Tongue (tissue), 2 donors: ENCODE measurements around the gene INPP5B. TPM values are rescaled to one million over a fixed set of nuclear protein-coding genes. Genes with fewer than 3 reads are reported as not detected.
"Not testable (repeated sequence)": the region's sequence is repeated elsewhere in the genome, so short reads cannot be mapped to it uniquely, and the experiment has no call there.

ENCODE experiments used
- DNase-seq: peaks from one replicate; pipeline ENCODE4 v3.0.0-alpha.2; 2015
- total RNA-seq: library from RNA; depleted of rRNA; stranded (reverse); fragments of >200 nt; gene quantifications from one replicate; pipeline ENCODE4 v1.2.3, GENCODE V29; 2014

INPP5B gene
- total RNA-seq, 1 donor from 2014 or later = 19.7 TPM

DNA sequence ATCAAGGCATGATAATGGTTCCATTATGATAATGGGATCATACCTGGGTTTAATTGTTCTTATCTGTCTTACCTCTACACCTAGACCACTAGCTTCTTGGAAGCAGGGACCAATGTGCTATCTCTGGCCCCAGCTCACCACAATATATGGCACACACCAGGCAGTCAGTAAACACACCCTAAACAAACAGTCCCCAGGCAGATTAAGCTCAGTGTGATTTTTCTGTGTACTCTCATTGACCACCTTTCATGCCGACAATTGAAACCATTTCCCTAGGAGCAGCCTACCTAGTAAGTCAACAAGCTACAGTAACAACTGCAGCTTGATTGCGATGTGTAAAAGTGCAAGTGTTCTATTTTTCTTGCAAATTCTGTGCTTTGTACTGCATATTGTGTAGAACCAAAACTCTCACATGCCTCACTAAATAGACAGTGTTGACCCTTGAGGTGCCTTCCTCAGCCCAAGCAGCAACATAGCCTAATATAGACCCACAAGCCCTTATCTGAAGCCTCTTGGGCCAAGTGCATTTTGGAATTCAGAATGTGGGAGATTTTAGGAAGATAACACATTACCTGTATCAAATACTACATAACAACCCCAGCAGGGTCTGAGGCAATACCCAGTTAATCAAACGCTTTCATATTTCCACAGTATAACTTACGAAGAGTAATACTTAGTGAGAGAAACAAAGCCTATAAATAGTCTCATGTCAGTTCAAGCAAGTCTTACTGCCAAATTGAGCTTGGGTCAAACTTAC lies 32.0 kb downstream of the INPP5B start:
- DNase-seq = no peak

DNA sequence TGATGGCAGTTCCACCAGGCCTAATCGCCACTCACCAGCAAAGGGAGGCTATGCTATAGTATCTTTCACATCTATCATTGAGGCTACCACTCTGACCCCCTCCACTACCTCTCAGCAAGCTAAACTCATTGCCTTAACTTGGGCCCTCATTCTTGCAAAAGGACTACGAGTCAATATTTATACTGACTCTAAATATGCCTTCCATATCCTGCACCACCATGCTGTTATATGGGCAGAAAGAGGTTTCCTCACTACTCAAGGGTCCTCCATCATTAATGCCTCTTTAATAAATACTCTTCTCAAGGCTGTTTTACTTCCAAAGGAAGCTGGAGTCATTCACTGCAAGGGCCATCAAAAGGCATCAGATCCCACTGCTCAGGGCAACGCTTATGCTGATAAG lies 35.4 kb downstream of the INPP5B start:
- DNase-seq = not testable (repeated sequence)

DNA sequence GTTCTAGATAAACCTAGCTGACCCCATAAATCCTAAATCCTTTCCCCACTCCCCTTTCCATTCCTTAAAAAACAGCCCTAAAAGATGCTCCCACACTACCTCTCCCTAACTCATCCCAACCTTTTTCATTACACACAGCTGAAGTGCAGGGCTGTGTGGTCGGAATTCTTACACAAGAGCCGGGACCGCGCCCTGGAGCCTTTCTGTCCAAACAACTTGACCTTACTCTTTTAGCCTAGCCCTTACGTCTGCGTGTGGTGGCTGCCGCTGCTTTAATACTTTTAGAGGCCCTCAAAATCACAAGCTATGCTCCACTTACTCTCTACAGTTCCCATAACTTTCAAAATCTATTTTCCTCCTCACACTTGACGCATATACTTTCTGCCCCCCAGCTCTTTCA lies 36.0 kb downstream of the INPP5B start:
- DNase-seq = not testable (repeated sequence)

DNA sequence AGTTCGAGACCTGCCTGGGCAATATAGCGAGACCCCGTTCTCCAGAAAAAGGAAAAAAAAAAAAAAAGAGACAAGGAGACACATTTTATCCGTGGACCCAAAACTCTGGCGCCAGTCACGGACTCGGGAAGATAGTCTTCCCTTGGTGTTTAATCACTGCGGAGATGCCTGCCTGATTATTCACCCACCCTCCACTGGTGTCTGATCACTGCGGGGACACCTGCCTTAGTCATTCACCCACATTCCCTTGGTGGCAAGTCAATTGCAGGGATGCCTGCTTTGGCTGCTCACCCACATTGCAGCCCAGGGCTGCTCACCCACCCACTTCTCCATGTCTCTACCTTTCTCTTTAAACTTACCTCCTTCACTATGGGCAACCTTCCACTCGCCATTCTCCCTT lies 38.3 kb downstream of the INPP5B start:
- DNase-seq = not testable (repeated sequence)

DNA sequence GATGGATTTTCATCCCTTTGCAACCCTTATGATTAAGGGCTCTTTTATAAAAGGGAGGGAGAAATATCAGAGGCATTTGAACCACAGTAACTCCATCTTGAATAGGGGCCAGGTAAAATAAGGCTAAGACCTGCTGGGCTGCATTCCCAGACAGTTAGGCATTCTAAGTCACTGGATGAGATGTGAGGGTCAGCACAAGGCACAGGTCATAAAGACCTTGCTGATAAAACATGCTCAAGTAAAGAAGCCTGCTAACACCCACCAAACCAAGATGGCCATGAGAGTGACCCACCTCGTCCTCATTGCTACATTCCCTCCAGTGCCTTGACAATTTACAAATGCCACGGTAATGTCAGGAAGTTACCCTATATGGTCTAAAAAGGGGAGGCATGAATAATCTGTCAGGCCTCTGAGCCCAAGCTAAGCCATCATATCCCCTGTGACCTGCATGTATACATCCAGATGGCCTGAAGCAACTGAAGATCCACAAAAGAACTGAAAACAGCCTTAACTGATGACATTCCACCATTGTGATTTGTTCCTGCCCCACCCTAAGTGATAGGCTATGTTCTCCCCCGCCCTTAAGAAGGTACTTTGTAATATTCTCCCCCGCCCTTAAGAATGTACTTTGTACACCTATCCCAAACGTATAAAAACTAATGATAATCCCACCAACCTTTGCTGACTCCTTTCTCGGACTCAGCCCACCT lies 39.3 kb downstream of the INPP5B start:
- DNase-seq = not testable (repeated sequence)

DNA sequence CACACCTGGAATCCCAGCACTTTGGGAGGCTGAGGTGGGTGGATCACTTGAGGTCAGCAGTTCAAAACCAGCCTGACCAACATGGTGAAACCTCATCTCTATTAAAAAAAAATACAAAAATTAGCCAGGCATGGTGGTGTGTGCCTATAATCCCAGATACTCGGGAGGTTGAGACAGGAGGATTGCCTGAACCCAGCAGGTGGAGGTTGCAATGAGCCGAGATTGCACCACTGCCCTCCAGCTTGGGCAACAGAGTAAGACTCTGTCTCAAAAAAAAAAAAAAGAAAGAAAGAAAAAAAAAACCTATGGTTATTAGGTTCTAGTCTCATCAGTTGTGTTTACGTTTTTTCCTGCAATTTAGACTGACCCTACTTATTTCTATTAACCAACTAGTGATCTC lies 40.3 kb downstream of the INPP5B start:
- DNase-seq = not testable (repeated sequence)

DNA sequence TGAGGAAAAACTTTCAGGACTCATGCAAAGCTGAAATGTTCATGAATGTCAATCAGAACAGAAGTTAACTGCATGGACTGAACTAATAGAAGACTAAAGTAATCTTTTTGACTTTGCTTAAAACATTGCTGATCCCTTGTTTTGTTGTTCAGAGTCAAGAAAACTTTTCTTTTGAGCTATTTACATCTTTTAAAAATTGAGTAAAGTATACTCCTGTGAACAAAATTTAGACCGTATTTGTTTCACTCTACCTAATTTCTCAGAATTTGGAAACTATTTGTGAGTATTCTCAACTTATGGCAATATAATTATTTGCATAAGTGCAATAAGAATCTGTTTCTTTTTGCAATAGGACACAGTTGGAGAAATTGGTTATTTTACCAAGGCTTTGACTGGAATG lies 41.1 kb downstream of the INPP5B start:
- no peak for DNase-seq

DNA sequence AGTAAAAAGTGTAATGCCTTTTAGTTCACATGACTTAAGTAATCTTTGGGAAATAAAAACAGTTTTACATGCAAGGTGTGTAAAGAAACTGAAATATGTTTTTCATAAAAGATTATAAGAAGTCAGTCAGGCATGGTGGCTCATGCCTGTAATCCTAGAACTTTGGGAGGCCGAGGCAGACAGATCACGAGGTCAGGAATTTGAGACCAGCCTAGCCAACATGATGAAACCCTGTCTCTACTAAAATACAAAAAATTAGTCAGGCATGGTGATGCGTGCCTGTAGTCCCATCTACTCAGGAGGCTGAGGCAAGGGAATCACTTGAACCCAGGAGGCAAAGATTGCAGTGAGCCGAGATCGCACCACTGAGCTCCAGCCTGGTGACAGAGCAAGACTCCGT lies 42.9 kb downstream of the INPP5B start:
- DNase-seq = not testable (repeated sequence)

DNA sequence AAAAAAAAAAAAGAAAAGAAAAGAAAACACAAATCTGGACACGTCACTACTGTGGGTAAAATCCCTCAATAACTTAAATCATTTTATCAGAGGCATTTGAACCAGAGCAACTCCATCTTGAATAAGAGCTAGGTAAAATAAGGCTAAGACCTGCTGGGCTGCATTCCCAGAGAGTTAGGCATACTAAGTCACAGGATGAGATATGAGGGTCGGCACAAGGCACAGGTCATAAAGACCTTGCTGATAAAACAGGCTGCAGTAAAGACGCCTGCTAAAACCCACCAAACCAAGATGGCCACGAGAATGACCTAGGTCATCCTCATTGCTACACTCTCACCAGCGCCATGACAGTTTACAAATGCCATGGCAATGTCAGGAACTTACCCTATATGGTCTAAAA lies 43.9 kb downstream of the INPP5B start:
- no peak for DNase-seq

DNA sequence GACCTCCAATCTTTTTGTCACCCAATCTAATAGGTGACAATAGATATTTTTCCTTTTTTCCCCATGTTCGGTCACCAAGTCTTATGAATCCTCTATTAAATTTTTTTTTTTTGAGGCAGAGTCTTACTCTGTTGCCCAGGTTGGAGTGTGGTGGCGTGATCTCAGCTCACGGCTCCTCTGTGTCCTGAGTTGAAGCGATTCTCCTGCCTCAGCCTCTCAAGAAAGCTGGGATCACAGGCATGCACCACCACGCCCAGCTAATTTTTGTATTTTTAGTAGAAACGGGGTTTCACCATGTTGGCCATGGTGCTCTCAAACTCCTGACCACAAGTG lies 45.0 kb downstream of the INPP5B start:
- DNase-seq = no peak

DNA sequence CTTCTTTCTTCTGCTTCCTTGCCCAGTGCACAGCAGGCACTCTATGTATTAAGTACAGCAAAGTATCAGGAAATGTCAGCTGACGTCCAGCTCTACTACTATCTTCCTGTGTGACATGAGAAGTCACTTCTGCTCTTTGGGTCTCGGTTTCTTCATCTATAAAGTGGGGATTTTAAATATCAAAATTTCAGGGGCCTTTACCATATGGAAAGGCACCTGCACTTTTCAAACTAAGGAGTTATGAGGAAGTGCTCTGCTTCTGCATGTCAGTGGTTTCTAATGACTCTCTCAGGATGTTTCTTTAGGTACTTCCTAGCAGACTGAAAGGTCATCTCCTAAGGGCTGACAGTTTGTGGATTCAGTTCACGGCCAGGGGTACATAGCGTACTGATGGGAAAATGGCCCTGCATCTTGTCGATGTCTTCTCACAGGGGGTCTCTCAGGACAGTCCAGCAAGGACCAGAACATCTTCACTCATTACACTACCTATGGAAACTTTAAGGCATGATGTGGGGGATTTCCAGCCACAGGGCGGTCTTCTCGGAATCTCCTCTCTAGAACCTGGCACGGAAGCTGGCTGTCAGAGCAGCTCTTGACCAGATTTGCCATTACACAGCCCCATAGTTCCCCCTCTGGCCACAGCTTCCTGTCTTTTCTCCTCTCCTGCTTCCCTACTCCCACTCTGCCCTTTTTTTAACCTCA lies 45.5 kb downstream of the INPP5B start:
- no peak for DNase-seq

DNA sequence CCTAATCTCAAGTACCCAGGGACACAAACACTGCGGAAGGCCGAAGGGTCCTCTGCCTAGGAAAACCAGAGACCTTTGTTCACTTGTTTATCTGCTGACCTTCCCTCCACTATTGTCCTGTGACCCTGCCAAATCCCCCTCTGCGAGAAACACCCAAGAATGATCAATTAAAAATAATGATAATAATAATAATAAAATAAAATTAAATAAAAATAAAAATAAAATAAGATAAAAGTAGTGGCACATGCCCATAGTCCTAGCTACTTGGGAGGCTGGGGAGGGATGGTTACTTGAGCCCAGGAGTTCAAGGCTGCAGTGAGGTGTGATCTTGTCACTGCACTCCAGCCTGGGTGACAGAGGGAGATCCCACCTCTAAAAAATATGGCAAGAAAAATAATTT lies 49.3 kb downstream of the INPP5B start:
- DNase-seq = not testable (repeated sequence)

DNA sequence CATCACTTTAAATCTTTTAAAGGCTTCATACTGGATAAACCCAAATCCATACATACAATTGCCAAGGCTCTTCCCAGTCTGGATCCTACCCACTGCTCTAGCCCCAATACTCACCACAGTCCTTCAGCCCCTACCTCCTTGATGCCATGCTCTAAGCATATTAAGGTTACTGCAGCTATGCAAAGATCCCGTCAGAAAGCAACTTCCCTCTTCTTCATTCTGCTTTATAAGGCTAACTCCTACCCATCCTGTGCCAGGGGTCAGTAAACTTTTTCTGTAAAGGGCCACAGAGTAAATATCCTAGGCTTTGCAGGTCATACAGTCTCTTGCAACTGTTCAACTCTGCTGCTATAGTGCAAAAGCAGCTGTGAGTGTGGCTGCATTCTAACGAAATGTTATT lies 53.2 kb downstream of the INPP5B start:
- DNase-seq = no peak

DNA sequence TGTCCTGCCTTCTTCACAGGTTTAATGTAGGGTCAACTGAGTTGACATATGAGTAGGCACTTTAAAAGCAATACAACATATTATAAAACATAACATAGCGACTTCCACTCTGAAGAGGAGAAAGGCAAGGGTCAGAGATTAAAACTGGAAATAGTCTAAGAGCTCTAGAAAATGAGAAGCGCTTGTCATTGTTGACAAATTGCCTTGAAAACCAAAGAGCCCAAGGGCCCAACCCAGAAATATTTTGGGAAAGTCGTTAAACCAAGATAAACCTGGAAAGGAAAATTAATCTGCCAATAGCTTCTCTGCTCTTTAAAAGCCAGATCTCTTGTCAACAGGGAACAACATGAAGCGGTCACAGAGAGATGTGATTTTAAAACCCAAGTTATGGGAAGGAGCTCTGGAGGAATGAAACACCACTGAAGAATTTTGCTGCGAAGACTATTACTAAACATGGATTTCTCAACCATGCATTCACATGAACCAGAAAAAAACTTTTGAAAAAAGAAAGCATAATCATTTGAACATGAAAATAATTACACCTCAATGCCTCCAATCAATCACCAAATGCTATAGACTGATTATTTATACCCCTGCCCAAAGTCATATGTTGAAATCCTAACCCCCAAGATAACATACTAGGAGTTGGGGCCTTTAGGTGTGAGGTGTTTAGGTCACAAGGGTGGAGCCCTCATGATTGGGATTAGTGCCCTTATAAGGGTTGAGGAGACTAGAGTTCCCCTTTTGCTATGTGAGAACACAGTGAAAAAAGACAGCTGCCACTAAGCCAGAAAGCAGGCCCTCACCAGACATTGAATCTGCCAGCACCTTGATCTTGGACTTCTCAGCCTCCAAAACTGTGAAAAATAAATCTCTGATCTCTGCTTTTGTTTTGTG lies 54.5 kb downstream of the INPP5B start:
- no peak for DNase-seq

DNA sequence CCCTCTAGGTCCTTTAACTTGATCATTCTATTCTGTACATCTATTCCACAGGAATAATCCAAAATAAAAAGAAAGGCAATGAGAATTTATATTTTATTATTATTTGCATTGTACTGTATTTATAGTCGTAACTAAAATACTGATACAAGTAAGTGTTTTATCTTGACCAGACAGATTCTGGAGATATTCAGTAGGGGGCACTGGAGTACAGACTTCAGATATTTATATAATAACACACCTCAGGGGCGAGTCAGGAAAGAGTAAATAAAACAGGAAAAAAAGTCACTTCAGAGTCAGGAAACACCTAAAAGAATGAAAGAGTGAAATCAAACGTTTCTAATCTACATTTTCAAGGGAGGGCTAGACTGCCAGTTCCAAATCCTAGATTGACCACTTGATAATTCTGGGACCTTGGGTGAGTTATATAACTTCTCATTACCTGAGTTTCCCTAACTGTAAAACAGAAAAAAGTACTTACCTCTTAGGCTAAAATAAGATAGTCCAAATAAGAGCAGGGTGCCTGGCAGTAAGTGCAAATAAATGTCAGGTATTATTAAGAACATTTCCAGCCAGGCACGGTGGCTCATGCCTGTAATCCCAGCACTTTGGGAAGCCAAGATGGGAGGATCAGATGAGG lies 56.4 kb downstream of the INPP5B start:
- peak; percentile 42 for DNase-seq

DNA sequence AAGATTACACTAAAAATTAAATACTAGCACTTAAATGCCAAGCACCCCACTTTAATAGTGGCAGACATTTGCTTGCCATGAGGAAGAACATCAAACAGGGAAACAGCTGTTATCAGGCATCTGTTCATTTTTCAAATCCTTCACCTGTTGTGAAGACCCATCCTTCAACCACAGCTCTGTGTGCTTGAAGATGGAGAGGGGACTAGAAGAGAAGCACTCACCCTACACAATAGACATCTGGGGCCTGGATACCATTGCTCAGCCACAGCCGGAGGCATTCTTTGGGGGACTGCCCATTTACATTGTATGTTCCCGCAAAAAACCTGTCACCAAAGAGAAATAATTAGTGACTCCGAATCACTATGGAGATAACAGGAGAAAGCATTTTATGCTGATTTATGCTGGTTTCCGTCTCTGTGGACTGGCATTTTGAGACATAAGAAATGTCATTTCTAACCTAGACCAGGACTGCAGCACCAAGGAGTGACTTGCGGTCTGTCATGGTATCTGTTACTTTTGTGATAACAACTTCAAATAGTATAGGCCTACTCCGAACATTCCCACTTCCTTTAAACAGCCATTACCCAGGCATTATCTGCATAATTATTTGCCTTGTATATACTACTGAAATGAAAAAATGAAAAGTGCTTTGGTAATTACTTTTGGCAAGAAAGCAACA lies 58.7 kb downstream of the INPP5B start:
- no peak for DNase-seq

DNA sequence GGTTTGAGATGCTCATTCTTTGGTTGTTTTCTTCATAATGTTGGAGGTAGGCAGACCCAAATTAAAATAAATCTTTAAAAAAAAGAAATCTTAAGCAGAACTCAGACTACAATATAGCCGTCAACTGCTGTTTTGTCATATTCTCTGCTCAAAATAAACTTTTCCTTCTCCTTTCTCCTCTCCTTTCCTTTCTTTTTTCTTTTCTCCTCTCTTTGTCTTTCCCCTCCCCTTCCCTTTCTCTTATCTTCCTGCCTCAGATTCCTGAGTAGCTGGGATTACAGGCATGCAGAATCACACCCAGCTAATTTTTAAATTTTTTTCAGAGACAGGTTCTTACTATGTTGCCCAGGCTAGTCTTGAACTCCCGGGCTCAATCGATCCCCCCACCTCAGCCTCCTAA lies 62.7 kb downstream of the INPP5B start:
- no peak for DNase-seq

DNA sequence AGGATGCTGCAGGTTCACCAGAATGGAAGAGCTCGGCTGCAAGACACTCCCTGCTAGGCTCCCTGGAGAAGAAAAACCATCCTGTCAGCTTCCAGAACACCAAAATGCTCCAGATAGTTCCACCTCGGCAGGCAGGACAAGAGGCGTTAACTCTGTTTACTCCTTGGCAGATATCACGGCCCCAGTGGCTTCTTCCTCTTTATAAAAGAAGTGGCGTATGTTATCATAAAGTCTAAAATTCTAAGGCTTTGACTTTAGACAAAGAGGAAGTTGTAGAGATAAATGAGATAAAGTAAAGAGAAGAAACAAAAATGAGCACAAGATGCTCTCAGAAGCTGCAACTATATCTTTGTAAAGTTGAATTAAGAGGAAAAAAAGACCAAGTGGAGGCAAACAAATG lies 63.2 kb downstream of the INPP5B start:
- no peak for DNase-seq

DNA sequence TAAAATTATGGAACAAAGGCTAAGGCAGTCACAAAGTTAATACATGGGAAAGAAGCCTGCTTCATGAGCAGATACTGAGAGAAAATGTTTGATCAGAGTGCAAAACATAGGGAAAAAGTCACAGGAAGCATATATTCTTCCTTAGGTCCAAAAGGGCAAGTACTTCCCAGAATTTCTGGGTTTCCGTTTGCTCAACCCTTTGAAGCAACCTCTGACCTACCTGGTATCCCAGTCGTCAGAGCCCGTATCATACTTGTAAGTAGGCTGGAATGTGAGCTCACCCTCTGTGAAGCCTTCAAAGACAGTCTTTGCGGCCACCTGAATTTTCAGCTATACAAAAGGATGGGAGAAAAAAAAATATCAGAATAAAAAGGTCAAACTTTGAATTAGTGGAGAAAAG lies 67.0 kb downstream of the INPP5B start:
- DNase-seq = no peak

DNA sequence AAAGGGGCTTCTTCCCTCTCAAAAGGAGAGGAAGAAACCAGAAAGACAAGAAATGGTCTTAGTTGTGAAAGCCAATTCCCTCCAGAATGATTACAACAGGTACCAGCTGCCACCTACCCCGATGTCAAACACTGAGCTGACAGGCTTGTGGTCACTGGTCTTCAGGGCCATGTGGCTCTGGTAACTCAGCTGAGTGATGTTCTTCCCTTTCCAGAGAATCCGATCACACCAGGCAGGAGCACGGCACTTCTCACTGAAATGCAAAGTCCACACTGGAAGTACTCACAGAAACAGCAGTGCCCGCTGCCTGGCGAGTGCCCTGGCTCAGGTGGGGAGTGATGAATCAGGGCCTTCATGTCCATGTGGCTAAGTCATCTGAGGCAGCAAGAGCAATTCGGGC lies 68.8 kb downstream of the INPP5B start:
- no peak for DNase-seq

DNA sequence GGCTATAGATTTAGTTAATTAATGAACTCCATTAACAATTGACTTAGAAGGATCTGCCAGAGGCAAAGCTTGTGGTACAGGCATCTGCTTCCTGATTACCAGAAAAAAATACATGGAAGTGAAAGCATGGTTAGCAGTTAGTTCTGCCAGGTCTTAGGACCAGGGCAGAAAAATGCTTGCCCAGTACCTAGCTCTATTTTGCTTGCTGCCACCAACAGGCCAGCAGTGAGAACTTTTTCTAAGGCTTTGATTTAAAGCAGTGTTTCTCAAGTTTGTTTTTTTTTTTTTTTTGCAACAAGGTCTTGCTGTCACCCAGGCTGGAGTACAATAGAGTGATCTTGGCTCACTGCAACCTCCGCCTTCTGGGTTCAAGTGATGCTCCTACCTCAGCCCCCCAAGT lies 71.0 kb downstream of the INPP5B start:
- DNase-seq = no peak
